Stimulated activated CD4-positive, alpha-beta T cell treated with anti-CD3 and anti-CD28 coated beads, Interleukin-15, amount 100 ng/mL, for 48 hours (primary cell): Measurements from ENCODE around the gene ACSL5.
"Not testable (repeated sequence)": the region's sequence is repeated elsewhere in the genome, so short reads cannot be mapped to it uniquely, and the experiment has no call there.

Experiments used
- DNase-seq, 2 donors: peaks; one replicate each; pipeline ENCODE4 v3.0.0-alpha.2; 2020; ENCODE audit warnings: low read depth in 2 of 2

ACSL5 gene

GRCh38 chr10:112375721-112376395, 1.9 kb downstream of the ACSL5 start:
- peak in 1 of 2 donors; percentile 4 for DNase-seq

GRCh38 chr10:112376396-112376790, 2.5 kb downstream of the ACSL5 start:
- peak in 1 of 2 donors; percentile 2 for DNase-seq

GRCh38 chr10:112377116-112377515, 3.2 kb downstream of the ACSL5 start:
- DNase-seq: not testable (repeated sequence)

- no peak for DNase-seq
Measured at GRCh38 chr10:112379635-112380296, 5.8 kb downstream of the ACSL5 start.

- no peak for DNase-seq
Measured at GRCh38 chr10:112382515-112383235, 8.8 kb downstream of the ACSL5 start.

- DNase-seq: peak in 1 of 2 donors; percentile 3
Measured at GRCh38 chr10:112383325-112383724, 9.4 kb downstream of the ACSL5 start.

- DNase-seq: no peak
Measured at GRCh38 chr10:112384141-112384540, 10.2 kb downstream of the ACSL5 start.

GRCh38 chr10:112385201-112385600, 11.3 kb downstream of the ACSL5 start:
- no peak for DNase-seq

GRCh38 chr10:112388056-112388455, 14.1 kb downstream of the ACSL5 start:
- not testable (repeated sequence) for DNase-seq

GRCh38 chr10:112388548-112388947, 14.6 kb downstream of the ACSL5 start:
- no peak for DNase-seq

- DNase-seq: peak in 1 of 2 donors; percentile 14
Measured at GRCh38 chr10:112389271-112389822, 15.4 kb downstream of the ACSL5 start.

GRCh38 chr10:112390125-112390703, 16.3 kb downstream of the ACSL5 start:
- no peak for DNase-seq

GRCh38 chr10:112393341-112393740, 19.4 kb downstream of the ACSL5 start:
- DNase-seq: no peak

- no peak for DNase-seq
Measured at GRCh38 chr10:112393827-112394226, 19.9 kb downstream of the ACSL5 start.

- no peak for DNase-seq
Measured at GRCh38 chr10:112394475-112394875, 20.6 kb downstream of the ACSL5 start.

- no peak for DNase-seq
Measured at GRCh38 chr10:112395809-112396530, 22.1 kb downstream of the ACSL5 start.

- no peak for DNase-seq
Measured at GRCh38 chr10:112397592-112397991, 23.7 kb downstream of the ACSL5 start.

- DNase-seq: no peak
Measured at GRCh38 chr10:112402917-112403316, 29.0 kb downstream of the ACSL5 start.

GRCh38 chr10:112404617-112405016, 30.7 kb downstream of the ACSL5 start:
- no peak for DNase-seq

GRCh38 chr10:112406806-112407205, 32.9 kb downstream of the ACSL5 start:
- not testable (repeated sequence) for DNase-seq

GRCh38 chr10:112407696-112408095, 33.8 kb downstream of the ACSL5 start:
- DNase-seq: no peak
